Neutrophil (primary cell): ENCODE results near the gene ZNF862.

Source experiments
- H3K27ac ChIP-seq: fragments of 200-600 bp; sonication (generic); 2 replicates; pipeline ENCODE4 v1.5.1; 2016; ENCODE audit warnings: mild to moderate bottlenecking, moderate library complexity
- H3K27me3 ChIP-seq: fragments of 200-600 bp; sonication (generic); 2 replicates; pipeline ENCODE4 v1.6.0; 2016; ENCODE audit warnings: mild to moderate bottlenecking
- H3K36me3 ChIP-seq: fragments of 200-600 bp; sonication (generic); 2 replicates; pipeline ENCODE4 v1.5.1; 2017
- H3K4me1 ChIP-seq, 2 experiments: fragments of 200-600 bp in 1 of 2; sonication (generic) in 1 of 2; 1 replicate in 1 of 2; 2 replicates in 1 of 2; pipeline versions ENCODE4 v1.5.1 to v1.6.1; 2013 to 2016; ENCODE audit warnings: low read depth in 1 of 2, low read length in 1 of 2, mild to moderate bottlenecking in 1 of 2, moderate library complexity in 1 of 2; ENCODE audit not compliant: control insufficient read depth in 1 of 2, insufficient read depth in 1 of 2
- H3K4me3 ChIP-seq, 2 experiments: fragments of 200-600 bp in 1 of 2; sonication (generic) in 1 of 2; 1 replicate in 1 of 2; 2 replicates in 1 of 2; pipeline ENCODE4 v1.5.1; 2013 to 2016; ENCODE audit warnings: low read depth in 1 of 2, low read length in 1 of 2, mild to moderate bottlenecking in 1 of 2, moderate library complexity in 1 of 2
- H3K9me3 ChIP-seq: fragments of 200-600 bp; sonication (generic); 2 replicates; pipeline ENCODE4 v1.5.1; 2016
- CTCF ChIP-seq: fragments of 200-600 bp; sonication (generic); IDR thresholded peaks from 2 replicates; pipeline ENCODE4 v1.5.1; 2016; ENCODE audit warnings: antibody characterized with exemption

Gene ZNF862

GRCh38 chr7:149878523-149878921, 40.3 kb downstream of the ZNF862 start:
- no peak for TF ChIP-seq CTCF
- Histone ChIP-seq H3K4me1 (peaks cover 9% of the 10 kb centered on the region in 2 experiments), H3K27me3 (peaks cover 24% of the 10 kb centered on the region), H3K4me3 (no peak overlapping the region), H3K9me3 (no peaks in the 10 kb centered on the region), H3K27ac (no peak overlapping the region), H3K36me3 (no peaks in the 10 kb centered on the region)

- peaks cover under 1 to 1% of the 10 kb centered on the region in 2 experiments for H3K4me1 ChIP-seq
- no peaks in the 10 kb centered on the region for H3K9me3 ChIP-seq
- no peak overlapping the region for H3K4me3 ChIP-seq
- H3K36me3 ChIP-seq = no peaks in the 10 kb centered on the region
- peaks cover 16% of the 10 kb centered on the region for H3K27me3 ChIP-seq
- no peak for TF ChIP-seq CTCF
- no peak overlapping the region for H3K27ac ChIP-seq
These were observed 41.1 kb downstream of the ZNF862 start for GRCh38 chr7:149879271-149879743.

DNA sequence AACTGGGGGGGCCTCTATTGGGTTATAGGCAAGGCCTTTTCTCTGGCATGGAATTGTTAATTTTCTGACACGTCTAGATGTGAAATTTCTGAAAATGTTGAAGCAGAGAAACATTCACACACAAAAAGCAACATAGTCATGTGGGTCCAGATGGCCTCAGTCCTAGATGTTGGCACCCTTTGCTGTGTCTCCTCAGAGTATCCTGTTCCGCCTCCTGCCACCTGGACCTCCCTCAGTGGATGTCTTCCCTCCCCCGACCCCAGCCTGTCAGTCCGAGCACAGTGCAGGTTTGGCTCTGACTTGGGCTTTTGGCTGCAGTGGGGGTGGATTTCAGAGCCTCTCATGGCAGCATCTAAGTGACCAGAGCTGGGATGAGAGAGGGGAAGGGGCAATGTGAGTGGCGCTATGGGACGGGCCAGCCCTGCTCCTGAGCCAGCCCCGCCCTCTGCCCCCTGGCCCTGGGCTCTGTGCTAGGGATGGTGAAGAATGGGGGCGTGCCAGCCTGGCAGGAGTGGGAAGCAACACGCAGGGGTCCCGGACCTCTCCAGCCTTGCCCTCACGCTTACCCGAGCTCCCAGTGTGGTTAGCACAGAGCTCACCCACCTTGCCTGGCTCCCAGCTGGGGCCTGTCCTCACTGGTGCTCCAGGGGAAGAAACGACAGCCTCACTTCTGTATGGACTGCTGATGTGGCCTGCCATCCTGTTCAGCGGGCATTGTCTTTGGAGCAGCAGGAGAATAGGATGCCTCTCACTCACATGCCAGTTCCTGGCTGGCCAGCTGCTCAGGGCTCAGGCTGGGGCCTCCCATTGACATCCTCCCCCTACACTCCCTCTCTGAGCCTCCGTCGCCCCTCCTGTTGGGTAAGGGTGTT, 41.8 kb downstream of the ZNF862 start:
- H3K27me3 ChIP-seq = peaks cover 9% of the 10 kb centered on the region
- TF ChIP-seq CTCF = no peak

DNA sequence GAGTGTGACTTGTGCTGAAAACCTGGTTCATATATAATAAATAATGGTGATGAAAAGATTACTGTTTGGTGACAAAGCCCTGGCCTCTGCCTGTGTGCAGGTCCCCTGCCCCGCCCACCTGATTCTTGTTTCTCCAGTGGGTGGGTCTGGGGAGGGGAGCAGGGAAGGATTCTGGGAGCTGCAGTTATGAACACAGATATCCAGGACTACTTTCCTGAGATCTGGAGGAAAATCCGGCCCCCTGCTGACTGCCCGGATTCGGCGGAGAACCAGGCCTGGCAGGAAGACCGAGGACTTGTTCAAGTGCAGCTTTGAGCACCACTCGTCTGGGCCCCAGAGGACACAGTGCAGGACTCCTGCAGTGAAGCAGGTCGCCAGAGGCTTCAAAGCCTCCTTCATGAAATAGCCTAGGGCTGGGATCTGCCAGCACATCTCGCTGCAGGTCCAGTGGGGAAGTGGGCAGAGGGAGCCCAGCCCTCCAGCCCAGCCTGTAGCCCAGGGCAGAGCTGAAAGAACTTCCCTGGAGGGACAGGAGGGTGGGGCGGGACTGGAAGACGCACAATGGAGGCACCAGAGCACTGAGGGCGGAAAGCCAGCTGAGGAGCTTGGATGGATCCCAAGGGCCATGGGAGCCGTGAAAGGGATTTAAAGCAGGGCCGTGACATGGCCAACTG, 42.6 kb downstream of the ZNF862 start:
- H3K9me3 ChIP-seq = no peaks in the 10 kb centered on the region
- H3K4me1 ChIP-seq = no peaks in the 10 kb centered on the region
- H3K36me3 ChIP-seq = no peaks in the 10 kb centered on the region
- no peak overlapping the region for H3K27ac ChIP-seq
- peaks cover 1% of the 10 kb centered on the region for H3K27me3 ChIP-seq
- no peak for TF ChIP-seq CTCF
- no peak overlapping the region for H3K4me3 ChIP-seq

More for the DNA sequence above, 41.8 kb downstream of the ZNF862 start:
- H3K4me1 ChIP-seq = no peaks in the 10 kb centered on the region
- no peak overlapping the region for H3K4me3 ChIP-seq
- no peak overlapping the region for H3K27ac ChIP-seq
- H3K9me3 ChIP-seq = no peaks in the 10 kb centered on the region
- no peaks in the 10 kb centered on the region for H3K36me3 ChIP-seq

DNA sequence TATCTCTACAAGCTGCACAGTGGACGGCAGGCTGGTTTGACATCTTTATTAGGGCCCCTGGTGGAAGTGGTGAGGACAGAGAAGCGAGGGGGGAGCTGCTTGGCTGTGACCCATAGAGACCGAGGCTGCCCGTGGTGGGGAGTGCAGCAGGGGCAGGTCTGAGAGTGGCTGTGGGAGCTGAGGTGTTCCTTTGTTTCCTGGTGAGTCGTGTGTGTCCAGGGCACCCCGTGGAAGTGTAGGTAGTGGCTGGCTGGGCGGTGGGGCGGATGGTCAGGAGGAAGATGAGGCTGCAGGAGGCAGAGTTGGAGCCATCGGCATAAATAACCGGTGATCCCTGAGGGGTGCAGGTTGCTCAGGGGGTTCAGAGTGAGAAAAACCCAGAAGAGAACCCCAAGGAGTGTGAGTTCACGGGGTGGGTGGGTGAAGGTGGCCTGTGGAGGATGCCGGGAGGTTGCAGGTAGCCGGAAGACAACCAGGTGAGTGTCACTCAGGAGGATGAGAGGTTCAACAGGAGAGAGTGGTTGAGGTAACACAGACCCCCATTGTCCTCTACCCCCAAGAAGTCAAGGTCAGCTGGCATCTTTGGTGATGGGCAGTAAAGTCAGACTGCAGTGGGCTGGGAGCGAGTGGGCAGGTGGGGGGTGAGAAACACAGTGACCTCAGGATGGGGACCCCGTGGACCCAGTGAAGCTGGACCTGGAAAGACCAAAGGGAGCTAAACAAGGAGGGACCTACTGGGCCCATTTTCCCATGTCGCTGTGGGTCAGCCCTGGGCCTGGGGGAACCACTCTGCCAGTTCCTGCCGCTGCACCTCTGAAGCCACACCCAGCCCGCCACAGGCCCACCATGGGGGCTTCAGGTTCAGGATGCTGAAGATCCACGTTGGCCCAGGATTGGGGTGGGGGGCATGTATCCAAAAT, 43.4 kb downstream of the ZNF862 start:
- no peak overlapping the region for H3K4me3 ChIP-seq
- no peaks in the 10 kb centered on the region for H3K36me3 ChIP-seq
- no peaks in the 10 kb centered on the region for H3K4me1 ChIP-seq
- TF ChIP-seq CTCF = no peak
- no peaks in the 10 kb centered on the region for H3K27me3 ChIP-seq
- H3K27ac ChIP-seq = no peak overlapping the region
- H3K9me3 ChIP-seq = no peaks in the 10 kb centered on the region
